Measurements from ENCODE around the gene DISP2.

GRCh38 chr15:40420071-40420713 is 62.2 kb downstream of the DISP2 start:
- TF ChIP-seq CTCF (IDR thresholded peaks at IDR 0.05; ENCODE audit: insufficient read depth, low read depth, low read length) = no peak
- no peak for TF ChIP-seq EZH2 (IDR thresholded peaks at IDR 0.05; ENCODE audit: insufficient read depth, low read length)
